Measurements from ENCODE around the gene ECI2. TPM values are rescaled to one million over a fixed set of nuclear protein-coding genes. Genes with fewer than 3 reads are reported as not detected.

The ECI2 gene
- total and polyA plus RNA-seq, 2 experiments from 2014 or later, result 63.7 to 102 TPM

DNA sequence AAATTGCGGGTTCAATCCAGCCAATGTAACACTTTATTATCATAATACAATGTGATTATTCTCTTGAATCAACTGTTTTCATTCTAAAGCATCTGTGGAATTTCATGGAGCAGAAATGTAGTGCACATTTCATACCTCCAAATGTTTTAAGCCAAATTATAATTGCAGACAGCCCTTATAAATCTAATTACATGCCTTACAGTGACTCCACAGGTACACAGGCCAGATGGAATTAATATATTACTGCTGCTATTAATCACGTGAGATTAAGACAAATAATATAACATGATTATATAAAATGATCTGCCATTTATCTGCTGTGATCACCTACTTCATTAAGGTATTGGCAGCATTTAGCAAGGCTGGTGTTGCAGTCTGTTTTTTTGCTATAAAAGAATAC is 9.7 kb upstream of the ECI2 start:
- H3K4me2 ChIP-seq, result no peak overlapping the region
- no peak overlapping the region for H3K4me3 Mint-ChIP-seq
- H3K4me1 Mint-ChIP-seq, result peaks cover 2% of the 10 kb centered on the region; the same call in 1 of the 3 replicates
- H2AFZ ChIP-seq, result no peak overlapping the region; the same call in 1 of the 2 replicates
- H3K79me2 ChIP-seq (replicated peaks; ENCODE audit: insufficient read depth), result no peaks in the 10 kb centered on the region
- ATAC-seq (no peak), DNase-seq (ENCODE audit: low spot score) (no peak)
- H3K27ac Mint-ChIP-seq, result no peak overlapping the region
- H3K4me3 ChIP-seq, result no peak overlapping the region
- H4K20me1 ChIP-seq (replicated peaks; ENCODE audit: insufficient read depth), result no peaks in the 10 kb centered on the region
- H3K27me3 Mint-ChIP-seq (ENCODE audit: insufficient read depth, low read depth, poor library complexity), result no peaks in the 10 kb centered on the region
- H3K27me3 ChIP-seq (ENCODE audit: insufficient read depth), result no peaks in the 10 kb centered on the region
- H3K9me3 Mint-ChIP-seq, result no peaks in the 10 kb centered on the region
- H3K36me3 Mint-ChIP-seq (ENCODE audit: low read depth), result no peaks in the 10 kb centered on the region
- H3K36me3 ChIP-seq (ENCODE audit: insufficient read depth), result no peaks in the 10 kb centered on the region
- no peaks in the 10 kb centered on the region for H3F3A ChIP-seq (replicated peaks; ENCODE audit: low read depth)
- H3K9me2 ChIP-seq (ENCODE audit: insufficient read depth), result no peaks in the 10 kb centered on the region
- TF ChIP-seq EZH2 (IDR thresholded peaks at IDR 0.05; ENCODE audit: low read depth, unreplicated experiment) (no peak), ZNF331 (CRISPR knock-in tag; IDR thresholded peaks at IDR 0.05; ENCODE audit: low read depth) (no peak), STAT1 (IDR thresholded peaks at IDR 0.05; ENCODE audit: unreplicated experiment) (no peak), CREB1 (CRISPR knock-in tag; IDR thresholded peaks at IDR 0.05; ENCODE audit: low read depth) (no peak)
- TF ChIP-seq, protein P1, sequence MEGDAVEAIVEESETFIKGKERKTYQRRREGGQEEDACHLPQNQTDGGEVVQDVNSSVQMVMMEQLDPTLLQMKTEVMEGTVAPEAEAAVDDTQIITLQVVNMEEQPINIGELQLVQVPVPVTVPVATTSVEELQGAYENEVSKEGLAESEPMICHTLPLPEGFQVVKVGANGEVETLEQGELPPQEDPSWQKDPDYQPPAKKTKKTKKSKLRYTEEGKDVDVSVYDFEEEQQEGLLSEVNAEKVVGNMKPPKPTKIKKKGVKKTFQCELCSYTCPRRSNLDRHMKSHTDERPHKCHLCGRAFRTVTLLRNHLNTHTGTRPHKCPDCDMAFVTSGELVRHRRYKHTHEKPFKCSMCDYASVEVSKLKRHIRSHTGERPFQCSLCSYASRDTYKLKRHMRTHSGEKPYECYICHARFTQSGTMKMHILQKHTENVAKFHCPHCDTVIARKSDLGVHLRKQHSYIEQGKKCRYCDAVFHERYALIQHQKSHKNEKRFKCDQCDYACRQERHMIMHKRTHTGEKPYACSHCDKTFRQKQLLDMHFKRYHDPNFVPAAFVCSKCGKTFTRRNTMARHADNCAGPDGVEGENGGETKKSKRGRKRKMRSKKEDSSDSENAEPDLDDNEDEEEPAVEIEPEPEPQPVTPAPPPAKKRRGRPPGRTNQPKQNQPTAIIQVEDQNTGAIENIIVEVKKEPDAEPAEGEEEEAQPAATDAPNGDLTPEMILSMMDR (conservative IDR thresholded peaks at IDR 0.05; ENCODE audit: low read depth in 2 of 2), result no peak
- TF ChIP-seq, protein P2, sequence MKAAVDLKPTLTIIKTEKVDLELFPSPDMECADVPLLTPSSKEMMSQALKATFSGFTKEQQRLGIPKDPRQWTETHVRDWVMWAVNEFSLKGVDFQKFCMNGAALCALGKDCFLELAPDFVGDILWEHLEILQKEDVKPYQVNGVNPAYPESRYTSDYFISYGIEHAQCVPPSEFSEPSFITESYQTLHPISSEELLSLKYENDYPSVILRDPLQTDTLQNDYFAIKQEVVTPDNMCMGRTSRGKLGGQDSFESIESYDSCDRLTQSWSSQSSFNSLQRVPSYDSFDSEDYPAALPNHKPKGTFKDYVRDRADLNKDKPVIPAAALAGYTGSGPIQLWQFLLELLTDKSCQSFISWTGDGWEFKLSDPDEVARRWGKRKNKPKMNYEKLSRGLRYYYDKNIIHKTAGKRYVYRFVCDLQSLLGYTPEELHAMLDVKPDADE (IDR thresholded peaks at IDR 0.05), result no peak
- TF ChIP-seq, protein P3, sequence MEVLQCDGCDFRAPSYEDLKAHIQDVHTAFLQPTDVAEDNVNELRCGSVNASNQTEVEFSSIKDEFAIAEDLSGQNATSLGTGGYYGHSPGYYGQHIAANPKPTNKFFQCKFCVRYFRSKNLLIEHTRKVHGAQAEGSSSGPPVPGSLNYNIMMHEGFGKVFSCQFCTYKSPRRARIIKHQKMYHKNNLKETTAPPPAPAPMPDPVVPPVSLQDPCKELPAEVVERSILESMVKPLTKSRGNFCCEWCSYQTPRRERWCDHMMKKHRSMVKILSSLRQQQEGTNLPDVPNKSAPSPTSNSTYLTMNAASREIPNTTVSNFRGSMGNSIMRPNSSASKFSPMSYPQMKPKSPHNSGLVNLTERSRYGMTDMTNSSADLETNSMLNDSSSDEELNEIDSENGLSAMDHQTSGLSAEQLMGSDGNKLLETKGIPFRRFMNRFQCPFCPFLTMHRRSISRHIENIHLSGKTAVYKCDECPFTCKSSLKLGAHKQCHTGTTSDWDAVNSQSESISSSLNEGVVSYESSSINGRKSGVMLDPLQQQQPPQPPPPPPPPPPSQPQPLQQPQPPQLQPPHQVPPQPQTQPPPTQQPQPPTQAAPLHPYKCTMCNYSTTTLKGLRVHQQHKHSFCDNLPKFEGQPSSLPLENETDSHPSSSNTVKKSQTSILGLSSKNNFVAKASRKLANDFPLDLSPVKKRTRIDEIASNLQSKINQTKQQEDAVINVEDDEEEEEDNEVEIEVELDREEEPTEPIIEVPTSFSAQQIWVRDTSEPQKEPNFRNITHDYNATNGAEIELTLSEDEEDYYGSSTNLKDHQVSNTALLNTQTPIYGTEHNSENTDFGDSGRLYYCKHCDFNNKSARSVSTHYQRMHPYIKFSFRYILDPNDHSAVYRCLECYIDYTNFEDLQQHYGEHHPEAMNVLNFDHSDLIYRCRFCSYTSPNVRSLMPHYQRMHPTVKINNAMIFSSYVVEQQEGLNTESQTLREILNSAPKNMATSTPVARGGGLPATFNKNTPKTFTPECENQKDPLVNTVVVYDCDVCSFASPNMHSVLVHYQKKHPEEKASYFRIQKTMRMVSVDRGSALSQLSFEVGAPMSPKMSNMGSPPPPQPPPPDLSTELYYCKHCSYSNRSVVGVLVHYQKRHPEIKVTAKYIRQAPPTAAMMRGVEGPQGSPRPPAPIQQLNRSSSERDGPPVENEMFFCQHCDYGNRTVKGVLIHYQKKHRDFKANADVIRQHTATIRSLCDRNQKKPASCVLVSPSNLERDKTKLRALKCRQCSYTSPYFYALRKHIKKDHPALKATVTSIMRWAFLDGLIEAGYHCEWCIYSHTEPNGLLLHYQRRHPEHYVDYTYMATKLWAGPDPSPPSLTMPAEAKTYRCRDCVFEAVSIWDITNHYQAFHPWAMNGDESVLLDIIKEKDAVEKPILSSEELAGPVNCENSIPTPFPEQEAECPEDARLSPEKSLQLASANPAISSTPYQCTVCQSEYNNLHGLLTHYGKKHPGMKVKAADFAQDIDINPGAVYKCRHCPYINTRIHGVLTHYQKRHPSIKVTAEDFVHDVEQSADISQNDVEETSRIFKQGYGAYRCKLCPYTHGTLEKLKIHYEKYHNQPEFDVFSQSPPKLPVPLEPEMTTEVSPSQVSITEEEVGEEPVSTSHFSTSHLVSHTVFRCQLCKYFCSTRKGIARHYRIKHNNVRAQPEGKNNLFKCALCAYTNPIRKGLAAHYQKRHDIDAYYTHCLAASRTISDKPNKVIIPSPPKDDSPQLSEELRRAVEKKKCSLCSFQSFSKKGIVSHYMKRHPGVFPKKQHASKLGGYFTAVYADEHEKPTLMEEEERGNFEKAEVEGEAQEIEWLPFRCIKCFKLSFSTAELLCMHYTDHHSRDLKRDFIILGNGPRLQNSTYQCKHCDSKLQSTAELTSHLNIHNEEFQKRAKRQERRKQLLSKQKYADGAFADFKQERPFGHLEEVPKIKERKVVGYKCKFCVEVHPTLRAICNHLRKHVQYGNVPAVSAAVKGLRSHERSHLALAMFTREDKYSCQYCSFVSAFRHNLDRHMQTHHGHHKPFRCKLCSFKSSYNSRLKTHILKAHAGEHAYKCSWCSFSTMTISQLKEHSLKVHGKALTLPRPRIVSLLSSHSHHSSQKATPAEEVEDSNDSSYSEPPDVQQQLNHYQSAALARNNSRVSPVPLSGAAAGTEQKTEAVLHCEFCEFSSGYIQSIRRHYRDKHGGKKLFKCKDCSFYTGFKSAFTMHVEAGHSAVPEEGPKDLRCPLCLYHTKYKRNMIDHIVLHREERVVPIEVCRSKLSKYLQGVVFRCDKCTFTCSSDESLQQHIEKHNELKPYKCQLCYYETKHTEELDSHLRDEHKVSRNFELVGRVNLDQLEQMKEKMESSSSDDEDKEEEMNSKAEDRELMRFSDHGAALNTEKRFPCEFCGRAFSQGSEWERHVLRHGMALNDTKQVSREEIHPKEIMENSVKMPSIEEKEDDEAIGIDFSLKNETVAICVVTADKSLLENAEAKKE (CRISPR knock-in tag; IDR thresholded peaks at IDR 0.05), result no peak
- TF ChIP-seq, protein P4, sequence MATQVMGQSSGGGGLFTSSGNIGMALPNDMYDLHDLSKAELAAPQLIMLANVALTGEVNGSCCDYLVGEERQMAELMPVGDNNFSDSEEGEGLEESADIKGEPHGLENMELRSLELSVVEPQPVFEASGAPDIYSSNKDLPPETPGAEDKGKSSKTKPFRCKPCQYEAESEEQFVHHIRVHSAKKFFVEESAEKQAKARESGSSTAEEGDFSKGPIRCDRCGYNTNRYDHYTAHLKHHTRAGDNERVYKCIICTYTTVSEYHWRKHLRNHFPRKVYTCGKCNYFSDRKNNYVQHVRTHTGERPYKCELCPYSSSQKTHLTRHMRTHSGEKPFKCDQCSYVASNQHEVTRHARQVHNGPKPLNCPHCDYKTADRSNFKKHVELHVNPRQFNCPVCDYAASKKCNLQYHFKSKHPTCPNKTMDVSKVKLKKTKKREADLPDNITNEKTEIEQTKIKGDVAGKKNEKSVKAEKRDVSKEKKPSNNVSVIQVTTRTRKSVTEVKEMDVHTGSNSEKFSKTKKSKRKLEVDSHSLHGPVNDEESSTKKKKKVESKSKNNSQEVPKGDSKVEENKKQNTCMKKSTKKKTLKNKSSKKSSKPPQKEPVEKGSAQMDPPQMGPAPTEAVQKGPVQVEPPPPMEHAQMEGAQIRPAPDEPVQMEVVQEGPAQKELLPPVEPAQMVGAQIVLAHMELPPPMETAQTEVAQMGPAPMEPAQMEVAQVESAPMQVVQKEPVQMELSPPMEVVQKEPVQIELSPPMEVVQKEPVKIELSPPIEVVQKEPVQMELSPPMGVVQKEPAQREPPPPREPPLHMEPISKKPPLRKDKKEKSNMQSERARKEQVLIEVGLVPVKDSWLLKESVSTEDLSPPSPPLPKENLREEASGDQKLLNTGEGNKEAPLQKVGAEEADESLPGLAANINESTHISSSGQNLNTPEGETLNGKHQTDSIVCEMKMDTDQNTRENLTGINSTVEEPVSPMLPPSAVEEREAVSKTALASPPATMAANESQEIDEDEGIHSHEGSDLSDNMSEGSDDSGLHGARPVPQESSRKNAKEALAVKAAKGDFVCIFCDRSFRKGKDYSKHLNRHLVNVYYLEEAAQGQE (IDR thresholded peaks at IDR 0.05; ENCODE audit: unreplicated experiment), result no peak
- no peaks in the 10 kb centered on the region for H3K4me1 ChIP-seq (ENCODE audit: insufficient read depth)
- no peak overlapping the region for H3K27ac ChIP-seq (ENCODE audit: low read depth)

Data from GM23338 (cell line).